ENCODE results near the gene ALPG.
"Not testable (repeated sequence)": the region's sequence is repeated elsewhere in the genome, so short reads cannot be mapped to it uniquely, and the experiment has no call there.

The ALPG gene

DNA sequence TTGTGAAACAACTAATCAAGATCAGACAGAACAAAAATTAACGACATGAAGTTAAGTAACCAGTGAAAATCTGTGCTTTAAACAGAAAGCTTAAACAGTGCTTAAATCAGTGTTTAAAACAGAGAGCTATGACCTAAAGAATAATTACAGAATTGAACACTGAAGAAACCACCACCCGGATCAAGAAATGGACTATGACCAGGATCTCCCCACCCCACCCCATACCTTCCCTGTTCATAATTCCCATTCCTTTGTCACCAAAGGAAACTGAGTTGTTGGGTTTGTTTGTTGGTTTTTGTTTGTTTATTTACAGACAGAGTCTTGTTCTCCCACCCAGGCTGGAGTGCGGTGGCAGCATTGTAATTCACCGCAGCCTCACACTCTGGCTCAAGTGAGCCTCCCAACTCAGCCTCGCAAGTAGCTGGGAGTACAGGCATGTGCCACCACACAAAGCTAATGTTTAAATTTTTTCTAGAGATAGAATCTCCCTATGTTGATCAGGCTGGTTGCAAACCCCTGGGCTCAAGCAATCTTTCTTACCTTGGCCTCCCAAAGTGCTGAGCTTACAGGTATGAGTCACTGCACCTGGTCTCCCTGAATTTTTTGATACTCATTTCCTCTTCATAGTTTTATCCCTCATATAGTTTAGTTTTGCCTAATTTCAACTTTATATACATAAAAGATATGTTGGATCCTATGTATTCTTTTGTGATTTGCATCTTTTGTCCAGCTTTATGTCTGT is 8.2 kb upstream of the ALPG start:
- DNase-seq, result no peak

DNA sequence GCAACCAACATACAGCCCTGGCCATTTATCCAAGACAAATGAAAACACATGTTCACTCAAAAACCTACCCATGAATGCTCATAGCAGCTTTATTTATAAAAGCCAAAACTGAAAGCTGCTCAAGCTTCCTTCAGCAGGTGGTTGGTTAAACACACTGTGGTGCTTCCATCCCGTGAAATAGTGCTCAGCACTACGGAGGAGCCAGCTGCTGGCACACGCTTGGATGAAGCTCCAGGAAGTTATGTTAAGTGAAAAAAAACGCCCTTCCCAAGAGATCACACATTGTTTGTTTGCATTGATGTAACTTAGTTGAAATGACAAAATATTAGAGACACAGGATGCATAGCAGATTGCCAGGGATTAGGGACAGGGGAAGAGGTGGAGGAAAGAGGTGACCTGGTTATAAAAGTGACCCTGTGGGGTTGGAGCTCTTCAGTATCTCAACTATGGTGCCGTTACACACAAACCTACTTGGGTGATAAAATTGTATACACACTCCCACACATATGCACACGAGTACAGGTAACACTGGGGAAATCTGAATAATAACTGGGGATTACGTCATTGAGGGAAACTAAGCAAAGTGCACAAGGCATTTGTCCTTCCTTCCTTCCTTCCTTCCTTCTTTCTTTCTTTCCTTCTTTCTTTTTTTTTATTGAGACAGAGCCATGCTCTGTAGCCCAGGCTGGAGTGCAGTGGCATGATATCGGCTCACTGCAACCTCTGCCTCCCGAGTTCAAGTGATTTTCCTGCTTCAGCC is 6.2 kb upstream of the ALPG start:
- no peak for DNase-seq

DNA sequence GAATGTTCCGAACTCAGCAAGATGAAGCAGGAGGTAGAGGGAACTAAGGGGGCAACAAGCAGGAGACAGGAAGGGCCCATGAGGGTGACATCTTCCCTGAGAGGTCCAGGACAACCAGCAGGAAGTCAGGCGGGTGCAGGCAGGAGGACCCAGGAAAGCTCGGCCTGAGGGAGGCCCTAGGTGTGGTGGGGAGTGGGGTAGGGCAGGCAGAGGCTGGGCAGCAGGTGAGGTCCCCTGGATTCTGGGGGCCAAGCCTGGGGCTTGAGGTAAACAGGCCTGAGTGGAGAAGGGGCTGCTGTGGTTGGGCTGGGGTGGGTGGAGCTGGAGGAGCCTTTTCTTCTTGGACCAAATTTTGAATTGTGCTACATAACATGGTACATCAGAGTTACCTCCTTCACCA is 4.1 kb upstream of the ALPG start:
- DNase-seq, result no peak

DNA sequence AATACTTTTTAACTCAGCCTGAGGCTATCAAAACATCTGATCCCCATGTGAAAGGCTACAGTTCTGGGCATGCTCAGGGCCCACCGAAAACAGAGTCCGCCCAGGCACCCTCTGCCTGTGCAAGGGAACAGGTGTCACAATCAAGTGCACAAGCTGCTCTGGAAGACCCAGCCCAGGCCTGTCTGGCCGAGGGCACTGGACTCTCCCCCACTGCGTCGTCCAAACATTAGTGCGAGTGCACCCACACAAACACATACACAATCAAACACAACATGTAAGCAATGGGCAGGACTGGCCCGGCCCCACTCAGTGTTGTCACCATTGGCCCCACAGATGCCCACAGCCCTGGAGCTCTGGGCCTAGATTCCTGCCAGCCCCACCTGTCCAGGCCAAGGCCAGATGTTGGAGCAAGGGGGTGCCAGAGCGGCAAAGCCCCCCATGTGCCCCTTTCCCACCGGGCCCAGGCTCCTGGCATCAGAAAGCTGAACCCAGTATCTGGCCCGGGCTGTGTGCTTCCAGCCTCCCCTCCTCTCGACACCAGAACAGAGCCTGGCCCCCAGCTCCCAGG is 617 bp upstream of the ALPG start:
- DNase-seq, result no peak

DNA sequence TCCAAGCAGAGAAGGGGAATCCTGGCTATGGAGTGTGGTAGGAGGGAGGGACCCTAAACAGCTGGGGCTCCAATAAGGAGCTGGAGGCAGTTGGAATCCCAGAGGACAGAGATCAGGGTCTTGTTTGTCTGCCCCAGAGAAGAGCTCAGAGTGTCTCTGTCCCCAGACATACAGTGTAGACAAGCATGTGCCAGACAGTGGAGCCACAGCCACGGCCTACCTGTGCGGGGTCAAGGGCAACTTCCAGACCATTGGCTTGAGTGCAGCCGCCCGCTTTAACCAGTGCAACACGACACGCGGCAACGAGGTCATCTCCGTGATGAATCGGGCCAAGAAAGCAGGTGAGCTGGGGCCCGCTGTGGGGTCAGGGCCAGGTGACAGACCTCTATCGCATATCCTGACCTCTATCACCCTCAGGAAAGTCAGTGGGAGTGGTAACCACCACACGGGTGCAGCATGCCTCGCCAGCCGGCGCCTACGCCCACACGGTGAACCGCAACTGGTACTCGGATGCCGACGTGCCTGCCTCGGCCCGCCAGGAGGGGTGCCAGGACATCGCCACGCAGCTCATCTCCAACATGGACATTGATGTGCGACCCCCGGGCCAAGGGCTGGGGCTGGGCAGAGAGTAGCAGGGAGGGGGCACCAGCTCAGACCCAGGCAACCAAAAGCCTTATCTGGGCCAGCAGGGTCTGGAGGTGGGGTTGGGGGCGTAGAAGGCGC is 945 bp downstream of the ALPG start:
- not testable (repeated sequence) for DNase-seq

DNA sequence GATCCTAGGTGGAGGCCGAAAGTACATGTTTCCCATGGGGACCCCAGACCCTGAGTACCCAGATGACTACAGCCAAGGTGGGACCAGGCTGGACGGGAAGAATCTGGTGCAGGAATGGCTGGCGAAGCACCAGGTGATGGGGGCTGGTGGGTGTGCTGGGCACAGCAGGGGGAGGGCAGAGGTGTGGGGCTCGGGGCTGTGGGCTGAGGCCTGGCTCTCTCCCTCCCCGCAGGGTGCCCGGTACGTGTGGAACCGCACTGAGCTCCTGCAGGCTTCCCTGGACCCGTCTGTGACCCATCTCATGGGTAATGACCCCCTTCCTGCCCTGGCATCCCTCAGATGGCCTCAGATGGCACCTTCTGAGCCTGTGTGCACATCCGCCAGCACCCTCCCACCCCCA is 1.6 kb downstream of the ALPG start:
- DNase-seq, result not testable (repeated sequence)

DNA sequence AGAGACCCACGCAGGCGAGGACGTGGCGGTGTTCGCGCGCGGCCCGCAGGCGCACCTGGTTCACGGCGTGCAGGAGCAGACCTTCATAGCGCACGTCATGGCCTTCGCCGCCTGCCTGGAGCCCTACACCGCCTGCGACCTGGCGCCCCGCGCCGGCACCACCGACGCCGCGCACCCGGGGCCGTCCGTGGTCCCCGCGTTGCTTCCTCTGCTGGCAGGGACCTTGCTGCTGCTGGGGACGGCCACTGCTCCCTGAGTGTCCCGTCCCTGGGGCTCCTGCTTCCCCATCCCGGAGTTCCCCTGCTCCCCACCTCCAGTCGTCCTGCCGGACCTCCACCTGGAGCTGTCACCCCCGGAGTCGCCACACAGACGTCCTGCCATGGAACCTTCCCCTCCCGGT is 3.0 kb downstream of the ALPG start:
- DNase-seq, result not testable (repeated sequence)

DNA sequence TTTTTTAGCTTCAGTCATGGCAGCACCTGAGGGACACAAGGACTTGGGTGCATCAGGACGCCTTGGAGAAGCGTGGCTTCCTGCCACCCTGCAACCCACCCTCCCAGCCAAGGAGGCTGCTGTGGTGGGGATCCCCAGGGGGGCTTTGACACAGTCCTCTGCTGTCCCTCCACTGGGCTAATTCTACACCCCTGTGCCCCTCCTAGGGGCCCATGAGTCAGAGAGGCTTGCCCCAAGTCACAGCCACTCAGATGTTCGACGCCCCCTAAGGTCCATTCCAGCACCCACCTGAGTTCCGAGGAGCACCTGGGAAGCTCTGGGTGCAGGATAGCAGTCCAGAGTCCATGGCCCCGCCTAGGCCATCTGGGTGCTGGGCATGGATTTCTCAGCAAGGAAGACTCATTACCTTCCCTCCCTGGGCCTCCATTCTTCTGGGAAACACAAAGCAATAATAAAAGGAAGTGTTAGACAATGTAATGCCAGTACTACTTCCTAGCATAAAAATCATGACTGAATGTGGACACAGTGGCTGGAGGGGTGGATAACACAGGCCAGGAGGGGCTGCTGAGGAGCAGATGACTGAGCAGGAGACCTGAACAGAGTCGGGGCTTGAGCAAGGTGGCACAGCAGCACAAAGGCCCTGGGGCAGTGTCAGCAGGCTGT is 3.7 kb downstream of the ALPG start:
- no peak for DNase-seq

DNA sequence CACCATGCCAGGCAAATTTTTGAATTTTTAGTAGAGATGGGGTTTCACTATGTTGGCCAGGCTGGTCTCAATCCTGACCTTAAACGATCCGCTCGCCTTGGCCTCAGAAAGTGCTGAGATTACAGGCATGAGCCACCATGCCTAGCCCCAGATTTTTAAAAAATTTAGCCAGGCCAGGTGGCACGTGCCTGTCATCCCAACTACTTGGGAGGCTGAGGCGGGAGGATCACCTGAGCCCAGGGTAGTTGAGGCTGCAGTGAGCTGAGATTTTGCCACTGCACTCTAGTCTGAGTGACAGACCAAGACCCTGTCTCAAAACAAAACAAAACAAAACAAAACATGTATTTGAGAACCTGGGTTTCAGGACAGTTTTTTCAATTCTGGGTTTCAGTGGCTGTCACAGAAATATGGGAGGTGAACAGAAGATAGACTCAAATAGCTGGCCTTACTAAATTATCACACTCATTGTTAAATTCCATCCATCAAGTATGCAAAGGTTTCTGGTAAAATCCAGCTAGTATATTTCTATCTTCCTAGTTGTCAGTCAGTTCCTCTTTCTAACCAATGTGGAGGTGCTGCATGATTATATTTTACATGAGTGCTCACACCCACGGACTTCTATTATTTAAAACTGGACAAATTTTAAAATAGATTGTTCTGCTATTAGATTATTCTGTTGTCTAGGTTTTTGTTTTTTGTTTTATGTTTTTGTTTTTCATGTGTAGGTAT is 5.4 kb downstream of the ALPG start:
- no peak for DNase-seq

DNA sequence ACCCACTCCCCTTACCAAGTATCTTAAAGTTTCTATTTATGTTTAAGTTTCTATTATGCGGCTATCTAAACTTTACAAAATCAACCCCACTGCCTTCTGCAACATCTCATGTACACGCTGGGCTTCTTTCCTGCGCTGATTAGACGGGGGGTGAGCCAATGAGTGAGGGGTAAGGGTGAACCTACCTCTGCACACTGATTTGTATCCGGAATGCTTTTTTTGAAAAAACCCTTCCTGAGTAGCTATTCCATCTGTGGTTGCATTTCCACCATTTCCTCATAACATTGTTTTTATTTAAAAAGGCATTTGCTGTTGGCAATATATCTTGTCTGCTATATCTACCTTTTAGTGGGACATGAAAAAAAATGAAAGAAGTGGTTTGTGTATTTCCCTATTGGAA is 6.3 kb downstream of the ALPG start:
- no peak for DNase-seq

DNA sequence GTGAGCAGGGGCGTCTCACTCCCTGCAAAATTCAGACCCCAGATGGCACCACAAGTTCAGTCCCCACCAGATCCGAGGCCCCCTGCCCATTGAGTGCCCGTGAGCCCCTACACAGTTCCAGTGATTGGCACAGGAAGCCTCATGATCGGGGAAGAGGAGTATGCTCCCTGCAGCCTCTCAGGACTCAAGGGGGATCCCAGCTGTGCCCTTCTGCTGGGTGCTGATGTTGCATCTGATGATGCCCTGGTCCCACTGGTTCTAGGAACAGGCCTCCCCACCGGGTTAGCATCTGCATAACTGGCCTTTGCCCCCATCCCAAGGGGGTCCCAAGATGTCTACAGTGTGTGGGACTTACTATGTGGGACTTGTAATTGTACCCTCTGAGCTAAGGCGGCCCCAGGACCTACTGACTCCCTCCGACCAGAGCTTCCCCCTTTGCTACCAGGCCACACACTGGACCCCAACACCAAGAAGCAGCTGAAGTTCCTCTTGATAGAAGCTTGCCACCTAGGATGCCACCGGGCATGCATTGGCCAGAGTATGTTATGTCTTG is 8.6 kb downstream of the ALPG start:
- no peak for DNase-seq

DNA sequence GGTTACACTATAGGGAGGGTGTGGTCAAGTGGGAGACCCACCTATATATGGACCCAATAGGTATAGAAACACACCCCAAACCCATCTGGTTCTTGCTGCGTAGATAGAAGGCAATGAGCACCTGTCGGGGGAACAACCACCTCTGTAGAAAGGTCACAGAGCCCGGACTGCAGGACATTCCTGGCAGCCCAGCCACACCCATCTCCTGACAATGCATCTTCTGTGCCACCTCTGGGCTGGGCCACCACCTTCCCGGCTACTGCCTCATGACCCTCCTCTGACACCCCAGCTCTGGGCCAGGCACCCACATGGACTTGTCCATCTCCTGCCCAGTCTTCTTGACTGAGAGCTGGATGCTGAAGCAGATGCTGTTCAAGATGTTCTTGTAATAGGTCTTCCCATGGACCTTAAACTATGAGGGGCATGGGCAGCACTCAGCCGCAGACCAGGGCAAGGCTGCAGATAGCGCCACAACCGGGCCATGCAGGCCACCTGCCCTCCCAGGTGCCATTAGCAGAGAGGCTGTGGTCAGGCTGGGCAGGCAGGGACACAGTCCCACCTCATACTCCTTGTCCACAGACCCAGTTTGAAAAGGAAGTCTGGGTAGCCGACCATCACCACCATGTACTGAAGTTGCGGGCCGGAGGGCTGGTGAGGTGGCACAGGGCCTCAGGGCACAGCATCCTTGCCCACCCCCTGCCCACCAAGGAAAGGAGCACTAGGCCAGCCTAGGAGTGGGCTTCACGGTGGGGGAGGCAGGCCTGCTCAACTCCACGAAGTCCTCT is 9.3 kb downstream of the ALPG start:
- DNase-seq, result no peak

DNA sequence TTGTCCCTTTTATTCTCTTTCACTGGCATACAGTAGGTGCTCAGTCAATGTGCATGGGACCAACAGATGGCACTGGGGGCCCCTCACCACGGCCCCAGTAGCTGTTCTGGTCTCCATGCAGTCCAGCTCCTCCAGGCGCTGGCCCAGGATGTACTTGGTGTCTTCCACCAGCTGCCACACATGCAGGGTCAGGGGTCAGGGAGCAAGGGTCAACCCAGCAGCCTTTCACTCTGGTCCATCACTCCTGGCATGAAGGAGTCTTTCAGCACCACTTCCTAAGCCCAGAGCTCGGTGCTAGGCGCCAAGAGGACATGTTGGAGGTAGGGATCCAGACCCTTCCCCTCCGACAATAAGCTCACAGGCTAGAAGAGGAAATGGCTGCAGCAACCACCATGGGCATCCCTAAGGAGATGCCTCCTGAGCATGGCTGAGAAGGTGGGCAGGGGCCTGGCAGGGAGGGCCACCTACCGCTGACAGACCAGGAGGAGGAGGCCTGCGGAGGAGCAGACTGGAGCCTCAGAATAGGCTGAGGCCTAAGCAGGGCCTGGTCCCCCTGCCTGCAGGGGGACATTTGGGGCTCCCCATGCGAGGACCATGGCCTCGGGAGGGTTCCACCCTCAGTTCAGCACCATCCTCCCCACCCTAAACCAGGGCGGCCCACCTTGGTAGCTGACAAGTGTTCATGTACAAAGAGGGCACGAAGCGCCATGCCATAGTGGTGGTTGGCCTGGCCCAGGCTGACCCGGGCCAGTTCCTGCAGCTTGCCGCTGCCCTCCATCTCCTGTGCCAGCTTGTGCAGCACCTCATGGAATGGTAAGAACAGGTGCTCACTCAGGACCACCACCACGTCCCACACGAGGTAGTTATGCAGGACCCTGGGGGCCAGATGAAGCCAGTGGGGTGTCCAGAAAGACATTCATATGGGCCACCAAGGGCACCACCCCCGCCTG is 10.2 kb downstream of the ALPG start:
- DNase-seq, result no peak

DNA sequence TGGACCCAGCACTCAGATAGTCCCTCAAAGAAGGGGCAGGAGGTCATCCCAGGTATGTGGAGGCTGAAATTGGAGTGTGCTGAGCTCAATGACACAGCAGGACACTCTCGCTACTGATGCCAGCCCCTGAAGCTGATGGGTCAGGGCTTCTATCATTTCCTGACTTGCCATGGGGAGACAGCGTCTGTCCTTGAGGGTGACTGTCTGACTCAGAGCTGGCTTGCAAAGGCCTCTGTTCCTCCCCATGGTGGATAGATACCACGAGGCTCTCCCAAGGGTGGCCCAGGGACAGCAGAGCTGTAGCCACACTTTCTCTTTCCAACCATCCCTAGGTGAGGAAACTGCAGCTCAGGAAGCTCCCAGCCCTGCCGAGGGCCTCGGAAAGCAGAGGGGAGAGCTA is 10.8 kb downstream of the ALPG start:
- DNase-seq, result no peak

DNA sequence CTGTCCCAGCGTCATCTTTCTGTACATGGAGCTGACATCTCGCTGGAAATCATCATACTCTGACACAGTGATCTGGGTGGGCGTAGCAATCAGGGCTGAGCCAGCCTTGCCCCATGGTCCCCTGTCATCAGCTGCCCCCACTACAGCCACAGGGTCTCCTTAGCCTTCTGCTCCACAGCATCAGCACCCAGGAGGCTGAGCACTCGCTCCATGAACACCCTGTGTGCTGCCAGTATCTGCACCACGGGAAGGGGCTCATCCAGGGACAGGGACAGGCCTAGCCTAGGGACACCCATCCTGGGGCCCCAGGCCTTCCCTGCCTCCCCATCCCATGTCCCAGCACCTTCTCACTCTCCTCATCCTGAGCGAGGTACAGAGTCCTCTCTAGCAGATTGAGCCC is 11.4 kb downstream of the ALPG start:
- no peak for DNase-seq

DNA sequence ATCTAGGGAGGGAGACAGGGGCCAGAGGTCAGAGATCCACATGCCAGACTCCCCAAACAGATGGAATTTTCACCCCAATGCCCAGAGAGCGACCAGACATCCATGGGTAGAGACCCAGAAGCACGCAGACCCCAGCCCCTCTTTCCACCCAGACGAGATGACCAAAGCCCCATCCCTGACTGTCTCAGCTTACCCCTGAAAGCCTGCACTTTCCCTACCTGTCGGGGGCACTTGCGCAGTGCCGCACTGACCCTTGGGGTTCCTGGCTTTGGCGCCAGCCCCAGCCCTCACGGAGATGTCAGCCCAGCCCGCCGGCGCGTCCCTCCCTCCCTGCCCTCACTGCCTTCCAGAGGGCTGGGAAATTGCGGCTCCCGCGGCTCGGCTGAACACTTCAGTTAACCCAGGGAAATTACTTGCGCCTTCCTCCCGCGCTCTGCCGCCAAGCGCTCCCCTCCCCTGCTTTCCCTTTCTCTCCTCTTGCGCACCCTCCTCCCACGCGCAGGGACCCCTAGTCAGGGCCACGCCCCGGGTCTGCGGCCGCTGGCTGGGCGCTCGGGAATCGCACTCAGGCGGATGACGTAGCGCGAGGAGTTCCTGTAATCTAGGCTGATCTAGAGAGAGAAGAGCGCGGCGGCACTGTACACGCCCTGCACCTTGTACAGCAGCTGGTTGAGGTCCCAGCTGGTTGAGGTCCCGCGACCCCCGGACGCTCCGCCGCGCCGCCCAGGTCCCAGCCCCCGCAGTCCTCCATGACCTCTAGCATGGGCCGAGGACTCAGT is 12.0 kb downstream of the ALPG start:
- DNase-seq, result no peak

DNA sequence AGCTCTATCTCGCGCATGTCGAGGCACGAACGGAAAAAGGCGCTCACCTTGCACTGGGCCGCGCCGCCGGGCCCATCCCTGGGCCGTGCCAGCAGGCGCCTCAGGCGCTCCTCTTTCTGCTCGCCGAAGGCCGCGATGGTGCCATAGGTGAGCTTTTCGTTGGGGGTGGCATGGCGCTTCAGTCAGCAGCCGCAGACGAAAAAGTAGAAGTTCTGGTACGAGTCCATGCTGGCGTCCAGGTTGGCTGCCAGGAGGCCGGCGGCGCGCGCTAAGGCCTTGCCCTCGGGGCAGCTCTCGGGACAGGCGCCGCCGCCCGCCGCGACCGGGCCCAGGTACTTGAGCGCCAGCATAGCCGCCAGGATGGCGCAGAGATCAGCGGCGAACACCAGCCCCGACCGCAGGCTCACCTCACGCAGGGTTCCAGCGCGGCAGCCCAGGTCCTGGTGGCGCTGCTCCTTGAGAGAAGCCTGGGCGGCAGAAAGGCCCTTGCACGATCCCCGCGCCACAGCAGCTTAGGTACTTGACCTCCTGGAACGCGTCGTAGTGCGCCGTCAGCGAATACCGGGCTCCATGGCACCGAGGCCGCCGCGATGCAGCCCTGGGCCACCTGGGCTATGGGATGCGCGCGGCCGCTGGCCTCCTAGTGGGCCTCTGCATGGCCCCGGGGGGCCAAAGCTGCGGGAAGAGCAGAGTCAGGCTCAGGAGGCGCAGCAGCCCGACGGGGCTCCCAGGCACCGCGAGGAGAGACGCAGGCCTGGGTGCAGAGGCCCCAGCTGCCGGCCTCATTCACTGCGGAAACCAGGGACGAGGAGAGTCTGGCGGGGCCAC is 12.8 kb downstream of the ALPG start:
- DNase-seq, result no peak

DNA sequence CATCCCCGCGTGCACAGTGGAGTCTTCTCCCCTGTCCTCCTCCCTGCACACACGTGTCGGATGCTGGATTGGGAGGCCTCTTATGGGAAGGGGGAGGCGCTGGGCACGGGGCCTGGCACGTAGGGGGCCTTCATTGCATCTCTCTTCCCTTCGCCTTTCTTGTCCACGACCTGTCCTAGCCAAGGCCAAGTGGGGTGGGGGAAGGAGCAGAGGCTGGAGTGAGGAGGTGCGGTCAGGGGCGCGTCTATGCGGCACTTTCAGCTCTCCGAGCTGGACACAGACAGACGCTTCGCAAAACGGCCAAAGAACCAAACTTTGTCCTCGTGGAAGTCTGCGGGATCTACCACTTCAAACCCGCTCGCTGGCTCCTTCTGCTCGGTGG is 13.4 kb downstream of the ALPG start:
- DNase-seq, result no peak

Data from activated effector memory CD4-positive, alpha-beta T cell treated with Interleukin-2 at 50 U/mL for 16 hours (primary cell).